ENCODE results near the gene FHOD3. TPM values are rescaled to one million over a fixed set of nuclear protein-coding genes. Genes with fewer than 3 reads are reported as not detected.

The FHOD3 gene
- total and polyA plus RNA-seq, 2 of the 8 experiments (the other 6 are each of a cell fraction or from before 2014, with no cell fraction given), result 9.7 to 10.5 TPM

- Histone ChIP-seq H4K8ac (ENCODE audit: extremely low read depth, insufficient read depth, low read length) (no peak overlapping the region), H3K36me3 (ENCODE audit: control insufficient read depth in 2 of 4, insufficient read depth in 4 of 4, low read length in 3 of 4) (no peaks in the 10 kb centered on the region), H2BK12ac (ENCODE audit: low read depth, low read length) (peak overlapping the region; percentile 4; the same call in 1 of the 2 replicates), H4K20me1 (replicated peaks in 1 of 2; ENCODE audit: control insufficient read depth in 1 of 2, insufficient read depth in 2 of 2, low read length in 2 of 2) (no peaks in the 10 kb centered on the region), H3K23me2 (ENCODE audit: low read depth, low read length) (no peaks in the 10 kb centered on the region; the same call in 1 of the 2 replicates), H3K4me3 (ENCODE audit: extremely low read depth in 1 of 4, insufficient read depth in 2 of 4, low read depth in 3 of 4, low read length in 4 of 4) (no peak overlapping the region), H3K27ac (ENCODE audit: low read depth, low read length) (no peak overlapping the region), H3K9ac (replicated peaks in 1 of 4; ENCODE audit: extremely low read depth in 1 of 4, low read depth in 3 of 4, low read length in 3 of 4) (no peak overlapping the region), H3K4me2 (ENCODE audit: insufficient read depth in 1 of 2, low read depth in 2 of 2, low read length in 2 of 2) (no peak overlapping the region), H2BK5ac (ENCODE audit: low read depth, low read length) (no peak overlapping the region), H3K79me1 (ENCODE audit: low read depth, low read length) (no peaks in the 10 kb centered on the region), H3K14ac (ENCODE audit: insufficient read length) (no peak overlapping the region), H2AK5ac (ENCODE audit: low read depth, low read length) (no peak overlapping the region), H2BK20ac (ENCODE audit: low read length) (no peak overlapping the region), H3K4ac (replicated peaks; ENCODE audit: insufficient read length, low read depth, low read length) (no peak overlapping the region), H2AFZ (ENCODE audit: low read length) (no peak overlapping the region), H4K91ac (replicated peaks; ENCODE audit: insufficient read length, low read length) (no peak overlapping the region), H3K4me1 (replicated peaks in 1 of 4; ENCODE audit: control insufficient read depth in 3 of 4, insufficient read depth in 4 of 4, low read length in 3 of 4) (peaks cover 0 to 15% (median 12%) of the 10 kb centered on the region in 4 experiments; a peak in 6 of 7 replicates), H4K5ac (ENCODE audit: insufficient read length, low read depth, low read length) (no peak overlapping the region), H3K79me2 (ENCODE audit: control insufficient read depth in 1 of 2, insufficient read depth in 2 of 2, low read length in 2 of 2) (no peaks in the 10 kb centered on the region), H3K27me3 (replicated peaks in 1 of 4; ENCODE audit: control insufficient read depth in 3 of 4, extremely low read depth in 1 of 4, insufficient read depth in 3 of 4, low read length in 3 of 4) (no peaks in the 10 kb centered on the region; a peak in 1 of 7 replicates), H3K56ac (replicated peaks; ENCODE audit: insufficient read length, low read depth, low read length) (no peak overlapping the region), H3K18ac (ENCODE audit: extremely low read depth, low read length) (no peak overlapping the region), H3K23ac (ENCODE audit: insufficient read length) (no peak overlapping the region), H3K9me3 (ENCODE audit: insufficient read depth in 2 of 2, low read depth in 1 of 2, low read length in 1 of 2) (no peaks in the 10 kb centered on the region), H2BK15ac (ENCODE audit: low read length) (no peak overlapping the region), H2BK120ac (replicated peaks; ENCODE audit: low read depth, low read length) (no peak overlapping the region)
- FAIRE-seq (no peak), DNase-seq (ENCODE audit: low read depth in 1 of 2, low spot score in 2 of 2) (no peak)
- ChIA-PET POLR2A (ENCODE audit: partially characterized antibody) (no interaction called here), CTCF (ENCODE audit: partially characterized antibody) (no interaction called here)
- WGBS, 2 experiments (ENCODE audit: extremely low coverage in 1 of 2, insufficient coverage in 1 of 2, insufficient read length in 1 of 2, insufficient replicate concordance in 2 of 2, low coverage in 1 of 2, low lambda C conversion rate in 2 of 2, missing lambda C conversion rate in 1 of 2), result 86% methylated on average over 6 of the region's 6 CpGs; no CpG with 5 or more reads in 1 of the 2 experiments
- no peak for TF ChIP-seq SP4 (IDR thresholded peaks at IDR 0.05; ENCODE audit: low read length)
- no peak for TF ChIP-seq TEAD4 (IDR thresholded peaks at IDR 0.05; ENCODE audit: low read depth, low read length)
- TF ChIP-seq RAD21 (IDR thresholded peaks at IDR 0.05 in 1 of 2, conservative IDR thresholded peaks at IDR 0.05 in 1 of 2; ENCODE audit: low read depth in 2 of 2, low read length in 2 of 2), result no peak
- no peak for TF ChIP-seq ZNF274 (IDR thresholded peaks at IDR 0.05; ENCODE audit: borderline replicate concordance, extremely low read depth, low read length)
- no peak for TF ChIP-seq PHF8 (conservative IDR thresholded peaks at IDR 0.05; ENCODE audit: low read depth, low read length)
- no peak for TF ChIP-seq ATF2 (IDR thresholded peaks at IDR 0.05; ENCODE audit: low read length)
- TF ChIP-seq SUZ12 (IDR thresholded peaks at IDR 0.05; ENCODE audit: low read length), result no peak
- no peak for TF ChIP-seq KDM5A (IDR thresholded peaks at IDR 0.05; ENCODE audit: low read length)
- no peak for TF ChIP-seq KDM4A (IDR thresholded peaks at IDR 0.05; ENCODE audit: low read depth, low read length, severe bottlenecking)
- no peak for TF ChIP-seq JUND (IDR thresholded peaks at IDR 0.05; ENCODE audit: low read length)
- TF ChIP-seq GABPA (IDR thresholded peaks at IDR 0.05; ENCODE audit: borderline replicate concordance, insufficient read depth, low read length), result no peak
- no peak for TF ChIP-seq E2F6 (IDR thresholded peaks at IDR 0.05)
Observed at GRCh38 chr18:36348971-36349417, 51.5 kb downstream of the FHOD3 start.
